GM21825 (cell line): ENCODE results near the gene REM2.

Source experiments
- ATAC-seq: cut with Tn5 transposase; IDR thresholded peaks from one replicate; pipeline ENCODE4 v1.9.1; 2021; ENCODE audit warnings: mild to moderate bottlenecking, moderate library complexity; ENCODE audit not compliant: unreplicated experiment

REM2 gene

DNA sequence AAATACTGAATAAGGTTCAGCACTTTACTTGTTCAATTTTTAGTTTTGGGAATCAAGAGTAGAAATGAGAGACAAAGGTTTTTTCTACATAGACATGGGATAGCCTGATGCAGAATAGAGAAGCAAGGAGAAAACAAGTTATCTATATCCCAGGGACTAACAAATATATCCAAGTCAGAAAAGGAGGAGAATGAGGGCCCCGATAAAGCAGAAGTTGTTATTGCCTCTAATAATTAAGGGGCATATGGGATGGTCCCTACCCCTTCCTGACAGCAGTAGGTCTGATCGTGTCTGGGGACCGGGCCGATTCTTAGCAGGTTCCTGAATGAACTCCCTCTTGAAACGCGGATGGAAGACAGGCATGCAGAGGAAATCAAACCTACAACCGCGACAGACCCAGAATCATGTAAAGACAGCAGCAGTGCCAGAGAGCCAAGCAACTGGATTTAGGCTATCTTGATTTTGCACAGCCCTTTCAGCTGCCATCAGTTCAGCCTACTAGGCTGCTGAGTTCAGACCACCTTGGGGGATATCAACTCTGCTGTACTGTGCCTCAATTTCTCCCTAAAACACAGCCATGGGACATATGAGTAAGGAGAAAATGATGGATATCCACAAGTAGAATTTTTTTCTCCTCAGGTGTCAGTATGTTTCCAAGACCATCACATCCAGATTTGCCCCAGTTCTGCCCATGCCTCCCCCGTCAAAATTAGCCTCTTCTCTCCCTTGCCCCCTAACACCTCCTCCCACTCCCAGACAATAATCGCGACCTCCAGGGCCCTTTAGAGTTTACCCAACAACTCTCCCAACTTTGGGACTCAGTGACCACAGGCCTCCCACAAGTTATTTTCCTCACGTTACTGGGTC, 45.4 kb downstream of the REM2 start:
- ATAC-seq: no peak

- peak; percentile 90 for ATAC-seq
These were observed 46.3 kb downstream of the REM2 start, which contains the start of gene PRMT5 for GRCh38 chr14:22929104-22929960. PRMT5 (minus strand) TSS chr14:22929376; CDS start chr14:22929361, 15 bp downstream.

- no peak for ATAC-seq
These were observed 46.9 kb downstream of the REM2 start for GRCh38 chr14:22929961-22930364.

GRCh38 chr14:22932146-22932545, 49.1 kb downstream of the REM2 start:
- ATAC-seq: no peak

GRCh38 chr14:22935156-22935555, 52.1 kb downstream of the REM2 start:
- ATAC-seq: no peak
